ENCODE data around the gene MEGF11.

- TF ChIP-seq ZNF274 (IDR thresholded peaks at IDR 0.05; ENCODE audit: low read depth, low read length) (no peak), SUZ12 (IDR thresholded peaks at IDR 0.05; ENCODE audit: extremely low read depth, insufficient read depth, insufficient read length) (no peak)
These were observed 39.3 kb downstream of the MEGF11 start for GRCh38 chr15:66214246-66214645.
